Mesenteric fat pad (tissue), 1 donor: Measurements from ENCODE around the gene EMC6. TPM values are rescaled to one million over a fixed set of nuclear protein-coding genes. Genes with fewer than 3 reads are reported as not detected.

Source experiments
- DNase-seq: peaks from one replicate; pipeline ENCODE4 v3.0.0-alpha.2; 2020; ENCODE audit warnings: low spot score
- long read RNA-seq: library from polyadenylated mRNA; unstranded; transcript quantifications from one replicate; pipeline ENCODE4 v2.0.0, GENCODE V29; 2020
- total RNA-seq: library from RNA; stranded (reverse); fragmentation: NEBNext Ultra II Directional; extraction: Animal tissue kit (Norgen Biotek cat#: 25700); gene quantifications from one replicate; pipeline ENCODE4 v1.2.1, GENCODE V29; 2021
- donor health status: DM: yes; HTN: yes; CAD: no.

Gene EMC6
- 34.7 TPM for total RNA-seq
- long read RNA-seq, transcript EMC6-201 (2 exons, 653 nt) = major isoform, 14 of 25 reads
- long read RNA-seq, partial matches to known transcripts = 0 of 25 reads
- long read RNA-seq, other reads (novel, unspliced or antisense) = 7 of 25 reads

DNA sequence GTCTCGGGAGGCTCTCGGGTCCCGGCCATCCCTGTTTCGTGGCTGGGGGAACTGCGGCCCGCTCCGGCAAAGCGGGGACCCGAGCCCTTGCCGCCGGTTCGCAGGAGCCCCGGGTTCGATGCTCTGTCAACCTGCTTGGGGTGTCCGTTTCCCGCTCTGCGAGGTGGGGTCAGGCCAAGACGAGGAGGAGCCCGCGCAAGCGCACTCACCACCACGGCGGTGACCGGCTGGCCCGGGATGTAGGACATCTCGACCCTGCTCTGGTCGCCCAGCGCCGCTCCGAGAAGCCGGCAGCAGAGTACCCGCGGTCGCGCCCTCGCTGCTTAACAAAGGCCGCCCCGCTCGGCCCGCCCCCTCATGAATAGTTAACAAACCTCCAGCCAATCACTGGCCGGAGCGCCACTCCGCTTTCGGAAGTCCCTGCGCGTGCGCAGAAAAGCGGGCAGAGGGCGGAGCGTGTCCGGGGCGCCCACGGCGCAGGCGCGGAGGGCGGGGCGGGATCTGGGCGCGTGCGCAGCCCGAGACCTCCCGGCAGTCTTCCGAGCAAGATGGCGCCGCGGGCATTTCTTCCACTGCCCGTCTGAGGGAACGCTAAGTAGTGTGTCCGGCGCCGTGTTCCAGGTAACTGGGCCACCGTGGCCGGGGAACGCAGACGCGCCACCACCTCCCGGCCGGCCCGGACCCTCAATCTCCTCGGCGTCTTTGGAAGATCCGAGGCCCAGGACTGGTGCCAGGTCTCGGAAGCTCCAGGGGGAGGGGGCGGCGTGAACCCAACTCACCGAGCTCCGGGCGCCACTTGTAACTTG, at the start of gene EMC6, which contains the start of gene TAX1BP3:
Gene EMC6, plus strand, starts transcription at position 534 of the 806 bp plus-strand sequence. CDS start 335 bp downstream, outside the sequence.
Gene TAX1BP3, minus strand, starts transcription at position 300 of the 806 bp plus-strand sequence. Its CDS starts 52 bp downstream, at position 248.
- peak; percentile 100 for DNase-seq

DNA sequence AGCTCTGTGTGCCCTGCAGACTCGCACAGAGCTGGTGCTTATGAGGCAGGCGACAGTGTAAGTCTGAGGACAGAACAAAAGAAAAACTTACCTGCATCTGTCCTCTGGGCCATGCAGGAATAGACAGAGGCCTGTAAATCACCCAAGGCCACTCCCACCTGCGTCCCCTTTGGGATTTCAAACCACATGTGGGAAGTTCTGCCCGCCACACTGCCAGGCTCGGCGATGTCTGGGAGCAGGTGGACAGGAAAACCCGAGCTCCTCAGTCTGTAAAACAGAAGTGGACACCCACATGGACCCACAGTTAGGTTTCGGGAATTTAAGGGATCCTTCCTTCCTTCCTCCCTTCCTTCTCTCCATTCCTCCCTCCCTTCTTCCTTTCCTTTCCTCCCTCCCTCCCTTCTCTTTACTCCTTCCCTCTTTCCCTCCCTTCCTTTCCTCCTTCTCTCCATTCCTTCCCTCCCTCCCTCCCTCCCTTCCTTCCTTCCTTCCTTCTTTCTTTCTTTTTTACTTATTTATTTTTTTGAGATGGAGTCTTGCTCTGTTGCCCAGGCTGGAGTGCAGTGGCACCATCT, 47.4 kb upstream of the EMC6 start:
- no peak for DNase-seq

DNA sequence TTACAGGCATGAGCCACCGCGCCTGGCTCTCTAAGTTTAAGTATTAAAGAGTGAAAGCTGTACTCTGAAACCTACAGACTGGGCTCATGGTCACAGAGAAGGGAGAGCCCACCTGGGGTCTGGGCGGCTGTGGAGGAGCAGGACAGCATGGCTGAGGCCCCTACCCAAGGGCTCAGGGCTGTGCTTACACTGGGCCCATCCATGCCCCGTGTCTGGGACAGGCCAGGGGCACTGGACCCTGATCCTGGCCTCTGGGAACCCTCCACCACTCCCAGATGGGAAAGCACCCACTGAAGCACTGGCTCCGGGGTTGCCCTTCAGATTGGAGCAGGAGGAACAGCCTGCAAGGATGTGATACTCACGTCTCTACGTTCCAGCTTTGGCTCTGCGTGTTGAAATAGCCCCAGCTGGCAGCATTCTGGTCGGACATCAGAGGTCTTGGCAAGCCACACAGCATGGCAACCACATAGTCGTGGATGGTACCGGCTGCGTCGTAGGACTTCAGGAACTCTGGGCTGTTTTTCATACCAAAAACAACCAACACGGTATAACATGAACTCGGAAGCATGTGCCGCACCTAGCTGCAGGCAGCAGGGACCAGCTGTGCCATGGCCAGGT, 45.5 kb upstream of the EMC6 start:
- no peak for DNase-seq

DNA sequence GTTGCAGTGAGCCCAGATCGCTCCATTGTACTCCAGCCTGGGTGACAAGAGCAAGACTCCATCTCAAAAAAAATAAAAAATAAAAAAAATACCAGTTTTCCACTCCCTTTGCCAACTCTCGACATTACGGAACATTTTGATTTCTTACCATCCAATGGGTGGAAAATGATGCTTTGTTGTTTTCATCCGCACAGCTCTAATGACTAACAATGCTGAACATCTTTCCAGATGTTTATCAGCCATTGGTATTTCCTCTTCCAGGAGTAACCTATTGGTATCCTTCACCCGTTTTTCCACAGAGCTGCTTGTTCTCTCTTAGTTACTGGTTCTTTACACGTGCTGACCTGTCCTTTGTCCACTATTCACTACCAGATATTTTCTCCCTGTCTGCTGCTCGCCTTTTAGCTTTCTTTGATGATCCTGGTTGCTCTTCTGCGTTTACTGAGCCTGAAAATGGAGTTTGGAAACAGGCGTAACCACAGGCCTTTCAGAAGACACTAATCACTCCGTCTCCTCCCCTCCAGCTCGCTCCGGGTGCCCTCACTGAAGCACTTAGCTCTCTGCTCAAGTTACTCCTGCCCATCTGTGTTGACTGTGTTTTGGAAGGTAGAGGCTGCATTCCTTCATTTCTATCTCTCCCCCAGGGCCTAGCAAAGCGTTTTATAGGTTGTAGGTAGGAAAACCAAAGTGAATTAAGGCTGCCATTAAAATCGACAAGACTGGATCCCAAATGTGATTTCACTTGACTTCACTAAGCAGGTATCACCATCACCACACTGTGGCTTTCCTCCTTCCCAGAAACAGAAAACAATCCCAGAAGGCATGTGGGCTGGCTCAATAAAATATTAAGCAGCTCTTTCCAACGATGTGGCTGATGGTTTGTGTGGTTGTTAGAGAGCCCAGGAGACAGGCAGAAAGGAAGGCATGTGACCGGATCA, 41.5 kb upstream of the EMC6 start:
- no peak for DNase-seq

DNA sequence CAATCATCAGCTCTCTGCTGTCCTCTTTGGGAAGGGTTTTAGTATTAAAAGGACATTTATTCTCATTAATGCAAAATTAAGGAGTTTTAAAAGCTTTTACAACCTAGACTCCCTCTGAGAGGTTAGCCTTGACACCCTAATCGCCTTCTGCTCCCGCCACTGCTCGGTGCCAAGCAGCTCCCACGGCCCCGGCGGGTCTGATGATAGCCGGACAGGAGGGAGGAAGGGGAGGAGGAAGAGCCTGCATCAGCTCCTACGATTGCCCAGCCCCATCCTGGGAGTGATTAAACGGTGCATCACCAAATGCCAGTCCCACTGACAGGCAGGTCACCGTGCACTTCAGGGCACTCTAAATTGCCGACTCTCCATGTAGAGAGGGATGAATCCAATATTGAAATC, 40.8 kb upstream of the EMC6 start:
- no peak for DNase-seq

DNA sequence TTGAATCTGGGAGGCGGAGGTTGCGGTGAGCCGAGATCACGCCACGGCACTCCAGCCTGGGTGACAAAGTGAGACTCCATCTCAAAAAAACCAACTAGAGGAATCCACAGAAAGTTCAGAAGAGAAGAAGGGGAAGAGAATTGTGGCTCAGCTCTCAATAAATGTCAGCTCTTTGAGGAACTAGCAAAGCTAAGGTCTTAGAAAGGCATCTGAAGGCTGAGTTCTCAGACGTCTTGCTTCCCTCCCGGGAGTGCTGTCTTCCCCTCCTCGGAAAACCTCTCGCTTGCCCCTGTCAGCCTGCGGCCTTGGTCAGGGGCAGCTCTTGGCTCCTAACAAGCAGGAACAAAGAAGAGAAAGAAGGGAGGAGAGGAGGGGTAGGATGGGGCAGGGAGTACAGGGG, 37.8 kb upstream of the EMC6 start:
- DNase-seq = no peak

DNA sequence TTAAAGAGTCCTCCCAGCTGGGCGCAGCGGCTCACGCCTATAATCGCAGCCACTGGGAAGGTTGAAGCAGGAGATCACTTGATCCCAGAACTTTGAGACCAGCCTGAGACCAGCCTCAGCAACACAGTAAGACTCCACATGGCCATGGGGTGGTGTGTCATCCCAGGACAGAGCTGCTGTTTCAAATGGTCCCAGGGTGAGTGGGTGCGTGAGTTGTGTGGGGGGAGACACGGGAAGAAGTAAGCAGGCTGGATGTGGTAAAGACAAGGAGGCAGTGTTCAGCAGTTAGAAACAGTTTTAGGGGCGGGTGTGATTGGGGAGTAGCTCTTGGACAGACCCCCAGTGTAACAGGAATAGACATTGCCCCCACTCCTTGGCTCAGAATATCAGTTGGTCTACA, 36.3 kb upstream of the EMC6 start:
- no peak for DNase-seq

DNA sequence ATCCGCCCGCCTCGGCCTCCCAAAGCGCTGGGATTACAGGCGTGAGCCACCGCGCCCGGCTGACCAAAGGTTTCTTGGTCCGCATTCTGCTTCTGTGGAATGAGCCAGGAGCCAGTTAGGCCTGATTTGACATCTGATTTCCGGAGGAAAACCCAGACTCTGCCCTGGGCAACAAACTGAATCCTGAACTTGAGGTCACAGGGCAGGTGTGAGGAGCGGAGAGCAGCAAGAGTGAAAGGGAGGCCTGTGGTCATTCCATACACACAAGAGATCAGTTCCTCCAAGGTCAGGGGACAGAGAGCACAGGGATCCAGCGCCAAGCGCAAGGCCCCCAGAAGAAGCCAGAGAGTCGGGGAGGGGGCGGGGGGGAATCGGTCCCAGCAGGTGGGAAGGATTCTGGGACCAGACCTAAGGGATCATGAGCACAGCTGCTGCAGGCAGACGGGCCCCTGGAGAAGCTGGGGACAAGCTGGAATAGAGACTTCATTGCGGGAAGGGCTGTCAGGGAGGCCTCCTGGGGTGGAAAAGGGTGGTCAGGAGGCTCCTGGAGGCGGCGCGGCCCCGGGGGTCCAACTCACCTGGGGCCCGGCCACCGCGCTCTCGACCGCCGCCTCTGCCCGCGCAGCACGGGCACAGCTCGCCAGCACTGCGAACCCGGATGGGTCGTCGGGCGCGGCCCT, 33.0 kb upstream of the EMC6 start:
- DNase-seq = no peak

DNA sequence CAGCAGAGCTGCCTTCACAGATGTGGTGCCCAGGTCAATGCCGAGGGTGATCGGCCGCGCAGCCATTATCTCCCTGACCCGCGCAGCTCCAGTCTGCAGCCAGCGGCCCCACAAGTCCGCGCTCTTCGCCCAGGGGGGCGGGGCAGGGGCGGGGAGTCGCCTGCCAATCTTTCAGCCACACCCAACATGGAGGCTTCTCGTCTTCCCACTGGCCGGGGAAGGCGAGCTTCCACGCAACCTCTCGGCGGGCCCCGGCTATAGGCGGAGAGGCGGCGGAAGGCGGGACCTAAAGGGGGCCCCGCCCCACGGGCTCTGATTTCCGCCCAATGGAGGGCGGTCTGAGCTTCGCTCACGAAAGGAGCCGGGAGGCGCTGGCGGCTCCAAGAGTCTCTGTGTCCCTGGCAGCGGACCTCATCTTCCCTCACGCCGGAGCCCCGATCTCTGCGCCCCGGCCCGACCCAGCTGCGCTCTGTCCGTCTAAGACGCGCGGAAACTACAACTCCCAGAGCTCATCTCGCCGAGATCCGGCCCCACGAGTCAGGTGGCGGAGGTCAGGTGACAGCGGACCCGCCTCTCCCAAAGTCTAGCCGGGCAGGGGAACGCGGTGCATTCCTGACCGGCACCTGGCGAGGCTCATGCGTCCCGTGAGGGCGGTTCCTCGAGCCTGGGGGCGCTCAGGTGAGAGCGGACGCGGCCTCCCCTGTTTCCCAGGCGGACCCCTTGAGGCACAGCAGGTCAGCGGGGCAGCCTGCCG, 32.3 kb upstream of the EMC6 start, which contains the start of the genes CTNS and SHPK:
Gene CTNS, plus strand, starts transcription at position 607 of the 754 bp plus-strand sequence. CDS start 3,447 bp downstream, outside the sequence.
Gene SHPK, minus strand, starts transcription at position 97 of the 754 bp plus-strand sequence. Its CDS starts 31 bp downstream, at position 66.
- DNase-seq = peak; percentile 98

DNA sequence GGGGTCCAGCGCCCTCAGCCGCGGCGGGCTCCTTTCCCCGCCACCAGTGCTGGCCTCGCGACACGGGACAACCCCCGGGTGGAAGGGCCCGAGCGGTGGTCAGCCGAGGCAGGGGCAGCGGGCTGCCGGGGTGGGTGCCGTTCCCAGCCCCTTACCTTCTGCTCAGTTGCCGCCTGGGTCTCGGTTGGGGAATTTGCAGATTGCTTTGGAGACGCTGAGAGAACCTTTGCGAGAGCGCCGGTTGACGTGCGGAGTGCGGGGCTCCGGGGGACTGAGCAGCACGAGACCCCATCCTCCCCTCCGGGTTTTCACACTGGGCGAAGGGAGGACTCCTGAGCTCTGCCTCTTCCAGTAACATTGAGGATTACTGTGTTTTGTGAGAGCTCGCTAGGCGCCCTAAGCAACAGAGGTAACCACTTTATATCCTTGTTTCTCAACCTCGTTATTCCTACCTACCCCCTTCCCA, 31.7 kb upstream of the EMC6 start:
- DNase-seq = no peak

DNA sequence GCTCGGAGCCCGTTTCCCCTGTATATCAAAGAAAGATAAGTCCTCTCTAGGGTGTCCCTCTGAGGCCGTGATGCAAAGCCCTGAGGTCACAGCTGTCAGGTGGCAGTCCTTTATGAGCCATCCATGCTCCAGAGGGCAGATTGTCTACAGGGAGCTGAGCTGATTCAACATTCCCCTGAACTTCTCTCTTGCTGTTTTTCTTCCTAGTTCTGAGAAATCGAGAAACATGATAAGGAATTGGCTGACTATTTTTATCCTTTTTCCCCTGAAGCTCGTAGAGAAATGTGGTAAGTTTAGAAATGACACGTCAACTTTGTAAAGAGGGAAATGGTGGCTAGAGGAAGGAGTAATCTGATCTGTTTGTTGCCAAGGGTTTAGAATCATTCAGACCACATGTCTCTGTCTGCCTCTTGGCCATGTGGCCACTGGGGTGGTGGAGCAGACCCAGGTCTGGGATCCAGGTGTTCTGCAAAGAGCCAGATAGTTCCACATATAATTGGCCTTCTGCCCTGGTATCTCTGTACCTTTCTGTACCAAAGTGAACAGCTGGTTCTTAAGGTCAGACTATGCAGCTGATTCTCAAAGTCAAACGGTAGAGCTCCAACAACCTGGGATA, 28.5 kb upstream of the EMC6 start:
- DNase-seq = no peak

DNA sequence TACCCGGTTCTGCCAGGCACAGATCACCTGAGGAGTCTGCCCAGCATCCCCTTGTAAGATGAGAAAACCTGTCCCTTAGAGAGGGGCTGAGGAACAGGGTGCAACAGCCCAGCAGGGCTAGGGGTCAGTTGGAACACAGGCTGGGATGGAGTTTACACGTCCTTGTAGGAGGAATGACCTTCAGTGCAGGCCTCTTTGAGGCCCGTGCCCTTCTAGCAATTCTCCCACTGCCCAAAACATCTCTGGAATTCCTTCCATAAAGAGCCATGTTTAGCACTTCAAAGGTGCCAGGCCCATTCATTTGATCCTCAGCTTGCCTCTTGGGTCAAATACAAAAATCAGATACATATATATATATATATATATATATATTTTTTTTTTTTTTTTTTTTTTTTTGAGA, 27.6 kb upstream of the EMC6 start:
- no peak for DNase-seq

DNA sequence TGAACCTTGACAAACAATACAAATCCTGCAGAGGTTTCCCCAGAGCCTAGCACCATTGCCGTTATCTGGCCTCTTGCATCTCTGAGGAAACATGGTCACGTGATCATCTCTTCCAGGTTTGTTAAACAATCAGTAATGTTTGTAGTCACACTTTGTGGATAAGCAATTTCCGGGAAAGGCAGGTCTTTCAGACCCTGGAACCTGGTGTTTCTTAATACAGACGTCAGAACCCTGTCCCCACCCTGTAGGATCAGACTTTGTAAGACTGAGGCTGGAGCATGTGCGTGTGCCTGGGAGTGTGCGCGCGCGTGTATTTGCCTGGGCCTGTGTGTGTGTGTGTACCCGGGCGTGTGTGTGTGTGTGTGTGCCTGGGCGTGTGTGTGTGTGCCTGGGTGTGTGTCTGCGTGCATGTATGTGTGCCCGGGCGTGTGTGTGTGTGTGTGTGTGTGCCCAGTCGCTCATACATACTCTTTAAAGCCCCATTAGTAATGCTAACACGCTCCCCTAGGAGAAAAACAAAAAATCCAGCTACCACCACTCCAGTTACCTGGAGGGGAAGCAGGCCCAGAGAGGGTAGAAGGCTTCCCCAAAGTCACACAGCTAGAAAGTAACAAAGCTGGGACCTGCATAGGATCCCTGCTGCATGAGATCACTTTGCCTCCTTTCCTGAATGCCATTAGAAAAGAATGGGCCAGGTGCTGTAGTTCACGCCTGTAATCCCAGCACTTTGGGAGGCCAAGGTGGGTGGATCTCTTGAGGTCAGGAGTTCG, 26.7 kb upstream of the EMC6 start:
- no peak for DNase-seq

DNA sequence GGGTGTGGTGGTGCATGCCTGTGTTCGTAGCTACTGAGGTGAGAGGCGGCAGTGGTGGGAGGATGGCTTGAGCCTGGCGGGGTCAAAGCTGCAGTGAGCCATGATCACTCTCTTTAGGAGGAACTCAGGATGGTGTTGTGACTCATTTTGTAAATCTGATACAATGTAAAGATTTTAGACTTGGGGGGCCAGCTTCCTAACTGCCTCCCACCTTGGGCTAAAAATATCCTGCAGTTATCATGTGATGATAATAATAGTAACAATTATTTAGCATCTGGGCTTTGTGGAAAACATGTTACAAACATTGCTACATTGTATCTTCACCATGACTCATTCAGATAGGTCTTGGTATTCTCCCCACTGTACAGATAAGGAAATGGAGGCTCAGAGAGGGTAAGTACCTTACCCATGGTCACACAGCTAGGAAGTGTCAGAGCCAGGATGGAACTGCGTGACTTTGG, 24.7 kb upstream of the EMC6 start:
- no peak for DNase-seq

DNA sequence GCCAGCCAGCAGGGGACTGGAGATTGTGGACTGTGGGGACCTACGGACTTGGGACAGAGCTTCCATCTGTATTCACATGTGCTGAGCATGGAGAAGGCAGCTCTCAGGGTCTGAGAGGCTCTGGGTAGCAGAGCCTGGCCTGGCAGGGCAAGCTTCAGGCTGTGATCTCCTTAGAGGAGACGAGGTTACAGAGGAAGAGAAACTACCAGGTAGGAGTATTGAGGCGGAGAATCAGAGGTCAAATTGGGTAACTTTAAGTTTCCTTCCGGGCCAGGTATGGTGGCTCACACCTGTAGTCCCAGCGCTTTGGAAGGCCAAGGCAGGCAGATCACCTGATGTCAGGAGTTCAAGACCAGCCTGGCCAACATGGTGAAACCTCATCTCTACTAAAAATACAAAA, 23.3 kb upstream of the EMC6 start:
- DNase-seq = no peak

DNA sequence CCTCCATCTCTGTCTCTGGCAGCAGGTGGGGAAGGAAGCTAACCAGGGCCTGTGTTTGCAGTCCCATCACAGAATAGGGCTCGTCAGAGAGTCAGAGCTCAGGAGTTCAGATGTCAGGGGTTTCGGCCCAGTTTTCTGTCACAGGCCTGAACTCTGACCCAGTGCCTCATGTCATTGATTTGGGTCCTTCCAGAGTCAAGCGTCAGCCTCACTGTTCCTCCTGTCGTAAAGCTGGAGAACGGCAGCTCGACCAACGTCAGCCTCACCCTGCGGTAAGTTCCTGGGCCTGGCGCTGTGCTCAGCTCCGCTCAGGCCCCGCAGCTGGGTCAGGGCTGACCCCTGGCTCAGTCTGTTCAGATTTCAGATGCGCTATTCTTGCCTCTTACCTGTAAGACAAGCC, 21.4 kb upstream of the EMC6 start:
- DNase-seq = no peak

DNA sequence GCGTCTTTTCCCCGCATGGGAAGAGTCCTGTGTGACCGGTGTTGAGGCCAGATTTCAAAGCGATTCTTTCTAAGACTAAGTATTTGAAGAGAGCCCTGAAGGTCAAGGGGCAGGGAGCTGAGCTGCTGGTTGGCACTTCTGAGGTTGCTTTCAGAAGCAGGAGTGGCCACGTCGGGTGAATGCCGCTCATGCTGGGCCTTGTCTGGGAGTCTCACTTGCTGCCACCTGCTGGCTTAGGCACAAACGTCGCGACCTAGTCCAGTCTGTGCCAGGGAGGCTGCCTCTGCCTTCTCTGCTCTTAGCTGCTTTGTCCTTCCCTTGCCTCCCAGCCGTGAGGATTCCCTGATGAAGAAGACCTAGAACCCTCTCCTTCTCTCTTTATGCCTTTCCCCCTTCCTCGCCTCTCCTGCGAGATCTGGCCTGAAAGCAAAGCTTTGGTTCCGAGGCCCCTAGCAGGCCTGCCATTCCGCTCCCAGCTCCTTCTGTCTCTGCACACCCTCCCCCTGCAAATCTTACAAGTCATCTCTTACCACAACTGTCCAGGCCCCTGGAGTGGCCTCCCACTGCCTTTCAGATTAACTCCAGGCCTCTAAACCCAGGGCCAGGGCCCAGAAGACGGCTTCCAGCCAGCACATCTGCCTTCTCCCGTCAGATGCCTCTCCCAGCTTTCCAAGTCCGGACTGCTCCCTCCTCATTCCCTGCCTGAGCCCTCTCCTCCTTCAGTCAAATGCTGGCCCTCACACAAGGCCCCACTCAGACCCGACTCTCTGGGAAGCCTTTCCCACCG, 20.6 kb upstream of the EMC6 start:
- DNase-seq = no peak
